Measurements from ENCODE around the gene MTCL1. TPM values are rescaled to one million over a fixed set of nuclear protein-coding genes. Genes with fewer than 3 reads are reported as not detected.

The MTCL1 gene
- total RNA-seq, 4 donors from 2014 or later: 12.3 to 35.9 (median 26.1) TPM

DNA sequence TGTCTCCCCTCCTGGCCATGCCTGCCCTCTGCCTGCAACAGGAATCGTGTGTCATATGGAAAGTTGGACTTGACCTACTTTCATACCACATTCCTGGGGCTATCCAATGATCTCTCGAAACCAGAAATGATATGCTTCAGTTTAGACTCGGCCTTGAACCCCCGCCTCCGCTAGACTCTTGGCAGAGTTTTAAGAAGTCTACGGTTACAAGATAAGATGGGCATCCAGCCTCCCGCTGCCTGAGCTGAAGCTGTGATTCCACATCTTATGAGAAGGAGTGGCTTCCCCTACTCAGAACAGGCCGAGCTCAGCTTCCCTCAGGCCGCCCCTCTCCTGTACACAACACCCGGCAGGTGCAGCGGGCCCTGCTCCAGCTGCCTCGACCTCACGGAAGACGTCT, 73.9 kb downstream of the MTCL1 start:
- H3K36me3 ChIP-seq: no peaks in the 10 kb centered on the region
- TF ChIP-seq EP300 (IDR thresholded peaks at IDR 0.05; ENCODE audit: low read depth) (no peak), POLR2AphosphoS5 (IDR thresholded peaks at IDR 0.05) (no peak), POLR2A (IDR thresholded peaks at IDR 0.05) (no peak)
- TF ChIP-seq, protein P1, sequence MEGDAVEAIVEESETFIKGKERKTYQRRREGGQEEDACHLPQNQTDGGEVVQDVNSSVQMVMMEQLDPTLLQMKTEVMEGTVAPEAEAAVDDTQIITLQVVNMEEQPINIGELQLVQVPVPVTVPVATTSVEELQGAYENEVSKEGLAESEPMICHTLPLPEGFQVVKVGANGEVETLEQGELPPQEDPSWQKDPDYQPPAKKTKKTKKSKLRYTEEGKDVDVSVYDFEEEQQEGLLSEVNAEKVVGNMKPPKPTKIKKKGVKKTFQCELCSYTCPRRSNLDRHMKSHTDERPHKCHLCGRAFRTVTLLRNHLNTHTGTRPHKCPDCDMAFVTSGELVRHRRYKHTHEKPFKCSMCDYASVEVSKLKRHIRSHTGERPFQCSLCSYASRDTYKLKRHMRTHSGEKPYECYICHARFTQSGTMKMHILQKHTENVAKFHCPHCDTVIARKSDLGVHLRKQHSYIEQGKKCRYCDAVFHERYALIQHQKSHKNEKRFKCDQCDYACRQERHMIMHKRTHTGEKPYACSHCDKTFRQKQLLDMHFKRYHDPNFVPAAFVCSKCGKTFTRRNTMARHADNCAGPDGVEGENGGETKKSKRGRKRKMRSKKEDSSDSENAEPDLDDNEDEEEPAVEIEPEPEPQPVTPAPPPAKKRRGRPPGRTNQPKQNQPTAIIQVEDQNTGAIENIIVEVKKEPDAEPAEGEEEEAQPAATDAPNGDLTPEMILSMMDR (IDR thresholded peaks at IDR 0.05): no peak
- no peaks in the 10 kb centered on the region for H3K9me3 ChIP-seq
- H3K27ac ChIP-seq: no peak overlapping the region
- intact Hi-C loops (cut with DNase I; ENCODE audit: low total_unique reads): loop anchor here (10.0 kb wide), 1 partner anchor 74 kb away; the partner anchor contains the start of gene MTCL1
- in situ Hi-C loops (cut with MboI; ENCODE audit: low pct_ligation_motif_present in 1 of 4, low pct_unique_long_range_greater_than_20kb in 1 of 4, low sequenced_read_pairs in 3 of 4): no loop called here
- peaks cover 6% of the 10 kb centered on the region for H3K27me3 ChIP-seq
- no peak overlapping the region for H3K4me3 ChIP-seq
- no peak for DNase-seq
- peaks cover 0 to 5% (median 0%) of the 10 kb centered on the region in 4 donors for H3K4me1 ChIP-seq
- 90 to 92% methylated on average over 6 to 14 of the region's 14 CpGs for WGBS, 2 donors (ENCODE audit: low coverage in 1 of 2)

DNA sequence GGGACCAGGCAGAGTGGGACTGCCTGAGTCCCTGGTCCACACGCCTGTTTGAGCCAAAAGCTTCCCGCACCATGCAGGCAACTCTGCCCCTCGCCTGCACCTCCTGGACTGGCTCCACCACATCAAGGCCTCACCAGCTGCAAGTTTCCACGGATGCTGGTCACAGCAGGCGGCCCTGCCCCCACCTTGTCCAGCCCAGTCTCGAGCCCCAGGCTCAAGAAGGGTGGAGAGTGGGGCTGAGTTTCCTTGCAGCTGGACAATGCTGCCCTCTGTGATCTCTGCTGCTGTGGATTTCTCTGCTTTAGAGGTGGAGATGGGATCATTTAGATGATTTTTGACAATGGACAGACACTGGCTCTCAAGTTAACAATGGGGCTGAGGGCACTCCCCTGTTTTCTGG, 74.9 kb downstream of the MTCL1 start:
- no peak for DNase-seq
- Histone ChIP-seq H3K9me3 (no peaks in the 10 kb centered on the region), H3K27ac (no peak overlapping the region), H3K4me3 (no peak overlapping the region), H3K4me1 (peaks cover 0 to 4% (median 0%) of the 10 kb centered on the region in 4 donors), H3K27me3 (peaks cover 6% of the 10 kb centered on the region), H3K36me3 (no peaks in the 10 kb centered on the region)
- intact Hi-C loops (cut with DNase I; ENCODE audit: low total_unique reads) (no loop called here), in situ Hi-C loops (cut with MboI; ENCODE audit: low pct_ligation_motif_present in 1 of 4, low pct_unique_long_range_greater_than_20kb in 1 of 4, low sequenced_read_pairs in 3 of 4) (no loop called here)
- TF ChIP-seq, protein P1 (IDR thresholded peaks at IDR 0.05): no peak
- TF ChIP-seq POLR2AphosphoS5 (IDR thresholded peaks at IDR 0.05): no peak
- TF ChIP-seq POLR2A (IDR thresholded peaks at IDR 0.05): no peak
- no peak for TF ChIP-seq EP300 (IDR thresholded peaks at IDR 0.05; ENCODE audit: low read depth)
- whole genome bisulfite sequencing, 2 donors (ENCODE audit: low coverage in 1 of 2): 87% methylated on average over 6 of the region's 6 CpGs; no CpG with 5 or more reads in 1 of the 2 donors

DNA sequence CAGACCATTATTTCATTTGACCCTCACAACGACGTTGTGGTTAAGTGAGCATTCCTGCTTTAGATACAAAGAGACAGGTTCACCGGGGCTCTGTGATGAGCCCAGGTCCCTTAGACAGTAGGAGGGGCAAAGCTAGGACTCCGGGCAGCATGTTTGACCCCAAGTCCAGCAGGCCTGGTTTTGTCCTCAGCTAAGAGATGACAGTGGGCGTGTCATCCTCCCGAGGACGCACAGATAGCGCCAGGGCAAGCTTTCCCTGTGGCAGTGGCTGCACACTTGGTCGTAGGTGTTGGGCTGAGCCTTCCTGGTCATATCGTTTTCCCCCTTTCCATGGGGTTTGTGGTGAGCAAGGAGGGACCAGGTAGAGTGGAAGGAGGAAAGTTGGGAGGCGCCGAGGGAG, 76.3 kb downstream of the MTCL1 start:
- Histone ChIP-seq H3K27me3 (peaks cover 6% of the 10 kb centered on the region), H3K4me3 (no peak overlapping the region), H3K4me1 (peaks cover 0 to 4% (median 0%) of the 10 kb centered on the region in 4 donors), H3K27ac (no peak overlapping the region), H3K9me3 (no peaks in the 10 kb centered on the region), H3K36me3 (no peaks in the 10 kb centered on the region)
- intact Hi-C loops (cut with DNase I; ENCODE audit: low total_unique reads) (no loop called here), in situ Hi-C loops (cut with MboI; ENCODE audit: low pct_ligation_motif_present in 1 of 4, low pct_unique_long_range_greater_than_20kb in 1 of 4, low sequenced_read_pairs in 3 of 4) (no loop called here)
- TF ChIP-seq POLR2AphosphoS5 (IDR thresholded peaks at IDR 0.05) (no peak), EP300 (IDR thresholded peaks at IDR 0.05; ENCODE audit: low read depth) (no peak)
- TF ChIP-seq, protein P1 (IDR thresholded peaks at IDR 0.05): no peak
- DNase-seq: no peak
- 72 to 76% methylated on average over 3 to 12 of the region's 12 CpGs for WGBS, 2 donors (ENCODE audit: low coverage in 1 of 2)

DNA sequence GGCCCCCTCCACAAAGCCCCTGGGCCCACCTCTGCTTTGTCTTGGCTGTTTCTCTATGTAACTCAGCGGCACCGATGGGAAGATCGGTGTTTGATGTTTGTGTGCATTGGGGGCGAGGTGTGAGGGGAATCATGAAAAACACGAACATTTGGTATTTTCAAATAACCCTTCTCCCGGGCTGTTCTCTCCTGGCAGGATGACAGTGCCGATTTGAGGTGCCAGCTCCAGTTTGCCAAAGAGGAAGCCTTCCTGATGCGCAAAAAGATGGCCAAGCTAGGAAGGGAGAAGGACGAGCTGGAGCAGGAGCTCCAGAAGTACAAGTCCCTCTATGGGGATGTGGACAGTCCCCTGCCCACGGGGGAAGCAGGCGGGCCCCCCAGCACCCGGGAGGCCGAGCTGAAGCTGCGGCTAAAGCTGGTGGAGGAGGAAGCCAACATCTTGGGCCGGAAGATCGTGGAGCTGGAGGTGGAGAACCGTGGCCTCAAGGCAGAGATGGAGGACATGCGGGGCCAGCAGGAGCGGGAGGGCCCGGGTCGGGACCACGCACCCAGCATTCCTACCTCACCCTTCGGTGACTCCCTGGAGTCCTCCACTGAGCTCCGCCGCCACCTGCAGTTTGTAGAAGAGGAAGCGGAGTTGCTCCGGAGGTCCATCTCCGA, 78.1 kb downstream of the MTCL1 start:
- no peak for DNase-seq
- Histone ChIP-seq H3K9me3 (no peaks in the 10 kb centered on the region), H3K36me3 (no peaks in the 10 kb centered on the region), H3K27ac (no peak overlapping the region), H3K4me1 (peaks cover 0 to 11% (median 0%) of the 10 kb centered on the region in 4 donors), H3K27me3 (peaks cover 5% of the 10 kb centered on the region), H3K4me3 (no peak overlapping the region)
- intact Hi-C loops (cut with DNase I; ENCODE audit: low total_unique reads) (no loop called here), in situ Hi-C loops (cut with MboI; ENCODE audit: low pct_ligation_motif_present in 1 of 4, low pct_unique_long_range_greater_than_20kb in 1 of 4, low sequenced_read_pairs in 3 of 4) (no loop called here)
- TF ChIP-seq POLR2AphosphoS5 (IDR thresholded peaks at IDR 0.05) (no peak), EP300 (IDR thresholded peaks at IDR 0.05; ENCODE audit: low read depth) (no peak), POLR2A (IDR thresholded peaks at IDR 0.05) (no peak)
- TF ChIP-seq, protein P1 (IDR thresholded peaks at IDR 0.05): no peak
- 91 to 95% methylated on average over 13 to 22 of the region's 28 CpGs for WGBS, 2 donors (ENCODE audit: low coverage in 1 of 2)
